ENCODE data around the gene C2orf66.

The C2orf66 gene

GRCh38 chr2:196809260-196809659 is at the start of gene C2orf66:
C2orf66 (minus strand) TSS chr2:196809355; CDS start chr2:196809336, 19 bp downstream.
- no peak for DNase-seq (ENCODE audit: low read depth in 2 of 2)

GRCh38 chr2:196854629-196855028 is 45.5 kb upstream of the C2orf66 start:
- no peak for DNase-seq (ENCODE audit: low read depth in 2 of 2)

- no peak for DNase-seq (ENCODE audit: low read depth in 2 of 2)
Observed at GRCh38 chr2:196853301-196854087, 44.3 kb upstream of the C2orf66 start.

GRCh38 chr2:196851088-196851487 is 41.9 kb upstream of the C2orf66 start:
- DNase-seq (ENCODE audit: low read depth in 2 of 2) = no peak

- no peak for DNase-seq (ENCODE audit: low read depth in 2 of 2)
Observed at GRCh38 chr2:196849895-196850294, 40.7 kb upstream of the C2orf66 start.

GRCh38 chr2:196846295-196846694 is 37.1 kb upstream of the C2orf66 start:
- DNase-seq (ENCODE audit: low read depth in 2 of 2) = no peak

GRCh38 chr2:196845371-196845770 is 36.2 kb upstream of the C2orf66 start:
- no peak for DNase-seq (ENCODE audit: low read depth in 2 of 2)

GRCh38 chr2:196840171-196840570 is 31.0 kb upstream of the C2orf66 start:
- no peak for DNase-seq (ENCODE audit: low read depth in 2 of 2)

- DNase-seq (ENCODE audit: low read depth in 2 of 2) = no peak
Observed at GRCh38 chr2:196839574-196839973, 30.4 kb upstream of the C2orf66 start.

GRCh38 chr2:196836440-196836839 is 27.3 kb upstream of the C2orf66 start:
- no peak for DNase-seq (ENCODE audit: low read depth in 2 of 2)

GRCh38 chr2:196830701-196831100 is 21.5 kb upstream of the C2orf66 start:
- DNase-seq (ENCODE audit: low read depth in 2 of 2) = no peak

GRCh38 chr2:196827356-196827755 is 18.2 kb upstream of the C2orf66 start:
- DNase-seq (ENCODE audit: low read depth in 2 of 2) = no peak

- DNase-seq (ENCODE audit: low read depth in 2 of 2) = no peak
Observed at GRCh38 chr2:196823750-196824522, 14.8 kb upstream of the C2orf66 start.

GRCh38 chr2:196821195-196821594 is 12.0 kb upstream of the C2orf66 start:
- no peak for DNase-seq (ENCODE audit: low read depth in 2 of 2)

- DNase-seq (ENCODE audit: low read depth in 2 of 2) = no peak
Observed at GRCh38 chr2:196808083-196808665, 981 bp downstream of the C2orf66 start.

GRCh38 chr2:196804381-196804780 is 4.8 kb downstream of the C2orf66 start:
- DNase-seq (ENCODE audit: low read depth in 2 of 2) = no peak

GRCh38 chr2:196802401-196802800 is 6.8 kb downstream of the C2orf66 start:
- no peak for DNase-seq (ENCODE audit: low read depth in 2 of 2)

- DNase-seq (ENCODE audit: low read depth in 2 of 2) = no peak
Observed at GRCh38 chr2:196801674-196802261, 7.4 kb downstream of the C2orf66 start.

GRCh38 chr2:196798980-196799379 is 10.2 kb downstream of the C2orf66 start:
- no peak for DNase-seq (ENCODE audit: low read depth in 2 of 2)

GRCh38 chr2:196792865-196793264 is 16.3 kb downstream of the C2orf66 start:
- DNase-seq (ENCODE audit: low read depth in 2 of 2) = no peak

GRCh38 chr2:196783431-196784094 is 25.6 kb downstream of the C2orf66 start:
- DNase-seq (ENCODE audit: low read depth in 2 of 2) = peak in 1 of 2 donors; percentile 16

- DNase-seq (ENCODE audit: low read depth in 2 of 2) = no peak
Observed at GRCh38 chr2:196767101-196767500, 42.1 kb downstream of the C2orf66 start.

Data from stimulated activated CD8-positive, alpha-beta memory T cell treated with anti-CD3 and anti-CD28 coated beads, Interleukin-15, amount 100 ng/mL, for 48 hours (primary cell).